Glutamatergic neuron (in vitro differentiated cells): Measurements from ENCODE around the gene LIN54. TPM values are rescaled to one million over a fixed set of nuclear protein-coding genes. Genes with fewer than 3 reads are reported as not detected.
"Not testable (repeated sequence)": the region's sequence is repeated elsewhere in the genome, so short reads cannot be mapped to it uniquely, and the experiment has no call there.

ENCODE experiments used
- DNase-seq: peaks from one replicate; pipeline ENCODE4 v3.0.0; 2022
- H3K27ac Mint-ChIP-seq: one replicate; pipeline ENCODE4 v1.8.0; 2020; ENCODE audit warnings: mild to moderate bottlenecking, mixed read lengths, inconsistent platforms; ENCODE audit not compliant: unreplicated experiment
- H3K27me3 Mint-ChIP-seq: one replicate; pipeline ENCODE4 v1.8.0; 2020; ENCODE audit warnings: mild to moderate bottlenecking, moderate library complexity, mixed read lengths, inconsistent platforms; ENCODE audit not compliant: unreplicated experiment
- H3K36me3 Mint-ChIP-seq: one replicate; pipeline ENCODE4 v1.8.0; 2020; ENCODE audit warnings: mild to moderate bottlenecking, mixed read lengths, inconsistent platforms; ENCODE audit not compliant: unreplicated experiment
- H3K4me1 Mint-ChIP-seq: one replicate; pipeline ENCODE4 v1.8.0; 2020; ENCODE audit warnings: mild to moderate bottlenecking, low read depth, mixed read lengths, inconsistent platforms; ENCODE audit not compliant: unreplicated experiment
- H3K4me3 Mint-ChIP-seq: one replicate; pipeline ENCODE4 v1.8.0; 2020; ENCODE audit warnings: mild to moderate bottlenecking, mixed read lengths, inconsistent platforms; ENCODE audit not compliant: unreplicated experiment
- H3K9me3 Mint-ChIP-seq: one replicate; pipeline ENCODE4 v1.8.0; 2020; ENCODE audit warnings: mild to moderate bottlenecking, moderate library complexity, mixed read lengths, inconsistent platforms; ENCODE audit not compliant: unreplicated experiment
- CTCF ChIP-seq: fragments of 200-600 bp; sonication (generic); IDR thresholded peaks from one replicate; pipeline ENCODE4 v1.5.0; 2021; ENCODE audit not compliant: partially characterized antibody, unreplicated experiment
- total RNA-seq: library from RNA; stranded (reverse); fragmentation: NEBNext Ultra II Directional; extraction: Animal tissue kit (Norgen Biotek cat#: 25700); gene quantifications from one replicate; pipeline ENCODE4 v1.2.1, GENCODE V29; 2021; ENCODE audit not compliant: unreplicated experiment

LIN54 gene
- total RNA-seq, 1 donor from 2014 or later, result 10.9 TPM

GRCh38 chr4:83011689-83012199 is 1.1 kb upstream of the LIN54 start:
- Mint-ChIP-seq H3K4me1 (peaks cover 16% of the 10 kb centered on the region), H3K4me3 (peak overlapping the region; percentile 90), H3K27me3 (peaks cover 1% of the 10 kb centered on the region), H3K36me3 (no peaks in the 10 kb centered on the region), H3K9me3 (peaks cover 7% of the 10 kb centered on the region), H3K27ac (peak overlapping the region; percentile 4)
- TF ChIP-seq CTCF, result no peak
- DNase-seq, result no peak

- Mint-ChIP-seq H3K36me3 (no peaks in the 10 kb centered on the region), H3K4me1 (peaks cover 16% of the 10 kb centered on the region), H3K9me3 (peaks cover 7% of the 10 kb centered on the region), H3K27me3 (peaks cover 1% of the 10 kb centered on the region), H3K27ac (peak overlapping the region; percentile 89), H3K4me3 (peak overlapping the region; percentile 81)
- no peak for DNase-seq
- TF ChIP-seq CTCF, result no peak
These were observed 507 bp downstream of the LIN54 start for GRCh38 chr4:83010111-83010521.

GRCh38 chr4:83009529-83009928 is 1.1 kb downstream of the LIN54 start:
- peak overlapping the region; percentile 40 for H3K27ac Mint-ChIP-seq
- no peak for TF ChIP-seq CTCF
- peak overlapping the region; percentile 81 for H3K4me3 Mint-ChIP-seq
- no peak for DNase-seq
- H3K9me3 Mint-ChIP-seq, result peaks cover 7% of the 10 kb centered on the region
- H3K36me3 Mint-ChIP-seq, result no peaks in the 10 kb centered on the region
- H3K4me1 Mint-ChIP-seq, result peaks cover 16% of the 10 kb centered on the region
- peaks cover 1% of the 10 kb centered on the region for H3K27me3 Mint-ChIP-seq

GRCh38 chr4:83003044-83003791 is 7.4 kb downstream of the LIN54 start:
- H3K9me3 Mint-ChIP-seq, DNase-seq, H3K4me1 Mint-ChIP-seq, H3K27me3 Mint-ChIP-seq, H3K36me3 Mint-ChIP-seq, H3K27ac Mint-ChIP-seq, H3K4me3 Mint-ChIP-seq: not testable (repeated sequence)

GRCh38 chr4:83002329-83002728 is 8.3 kb downstream of the LIN54 start:
- no peak overlapping the region for H3K4me3 Mint-ChIP-seq
- DNase-seq, result no peak
- no peaks in the 10 kb centered on the region for H3K36me3 Mint-ChIP-seq
- no peaks in the 10 kb centered on the region for H3K9me3 Mint-ChIP-seq
- no peaks in the 10 kb centered on the region for H3K27me3 Mint-ChIP-seq
- no peaks in the 10 kb centered on the region for H3K4me1 Mint-ChIP-seq
- TF ChIP-seq CTCF, result no peak
- H3K27ac Mint-ChIP-seq, result no peak overlapping the region
